Stimulated activated CD4-positive, alpha-beta T cell treated with anti-CD3 and anti-CD28 coated beads, Interleukin-15, amount 100 ng/mL, for 48 hours (primary cell): Measurements from ENCODE around the gene SCNM1.

ENCODE experiments used
- DNase-seq, 2 donors: peaks; one replicate each; pipeline ENCODE4 v3.0.0-alpha.2; 2020; ENCODE audit warnings: low read depth in 2 of 2

The SCNM1 gene

GRCh38 chr1:151165738-151166504 is at the start of gene SCNM1, which contains the start of gene LYSMD1:
Gene SCNM1 (plus strand): TSS chr1:151166144. CDS start chr1:151166153, 9 bp downstream.
Gene LYSMD1 (minus strand): TSS chr1:151165902. CDS start chr1:151165258, 644 bp downstream.
- peak; percentile 95 for DNase-seq

DNA sequence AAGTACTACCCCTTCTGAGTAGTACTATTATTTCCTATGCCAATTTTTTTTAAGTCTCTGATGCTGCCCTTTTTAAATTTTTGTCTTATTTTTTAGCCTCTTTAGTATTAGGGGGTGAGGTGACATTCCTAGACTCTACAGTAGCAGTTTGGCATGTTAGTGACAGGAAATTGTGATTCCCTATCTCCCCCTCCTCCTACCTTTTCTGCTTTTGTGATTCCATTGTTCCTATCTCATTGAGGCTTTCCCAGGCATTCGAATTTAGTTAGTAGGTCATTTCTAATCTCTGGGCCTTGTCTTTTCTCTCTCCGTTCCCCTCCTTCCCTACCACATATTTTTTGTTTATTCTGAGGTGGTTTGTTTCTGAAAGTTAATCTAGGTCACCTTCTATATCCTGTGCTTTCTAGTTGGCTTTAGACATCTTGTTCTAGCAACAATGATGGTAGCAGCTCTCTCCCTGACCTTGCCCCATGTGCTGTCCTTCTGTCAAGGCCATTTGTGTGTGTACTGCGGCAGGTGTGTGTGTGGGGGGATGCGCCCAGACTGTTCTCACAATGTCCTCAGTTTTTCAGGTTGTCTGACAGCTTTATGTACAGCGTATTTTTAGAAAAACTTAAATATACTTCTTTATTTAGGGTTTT is 41.1 kb upstream of the SCNM1 start:
- no peak for DNase-seq

GRCh38 chr1:151128800-151129199 is 37.1 kb upstream of the SCNM1 start:
- no peak for DNase-seq

GRCh38 chr1:151130987-151131586 is 34.9 kb upstream of the SCNM1 start:
- peak; percentile 84 to 87 for DNase-seq

GRCh38 chr1:151131701-151132334 is 34.1 kb upstream of the SCNM1 start:
- DNase-seq = no peak

GRCh38 chr1:151132335-151133017 is 33.5 kb upstream of the SCNM1 start:
- no peak for DNase-seq

GRCh38 chr1:151133018-151133806 is 32.7 kb upstream of the SCNM1 start:
- no peak for DNase-seq

DNA sequence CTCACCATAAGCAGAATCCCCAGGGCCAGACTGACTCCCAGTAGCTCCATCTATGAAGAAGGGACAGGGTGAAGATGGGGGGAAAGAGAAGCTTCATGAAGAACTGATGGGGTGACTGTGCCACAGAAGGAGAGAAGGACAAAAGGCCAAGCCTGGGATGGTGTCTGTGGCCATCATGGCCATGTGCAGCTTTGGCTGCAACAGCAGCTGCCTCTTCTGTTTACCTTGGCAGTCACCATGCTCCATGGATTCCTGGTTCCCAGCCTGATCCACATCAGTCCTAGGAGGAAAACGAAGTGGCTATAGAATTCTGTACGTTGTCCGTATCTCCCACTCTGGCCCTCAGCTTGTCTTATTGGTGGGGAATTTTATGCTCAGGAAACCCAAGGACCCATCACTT is 31.5 kb upstream of the SCNM1 start:
- DNase-seq = no peak

GRCh38 chr1:151134991-151135390 is 31.0 kb upstream of the SCNM1 start:
- no peak for DNase-seq

- no peak for DNase-seq
These were observed 30.2 kb upstream of the SCNM1 start for GRCh38 chr1:151135433-151136385.

DNA sequence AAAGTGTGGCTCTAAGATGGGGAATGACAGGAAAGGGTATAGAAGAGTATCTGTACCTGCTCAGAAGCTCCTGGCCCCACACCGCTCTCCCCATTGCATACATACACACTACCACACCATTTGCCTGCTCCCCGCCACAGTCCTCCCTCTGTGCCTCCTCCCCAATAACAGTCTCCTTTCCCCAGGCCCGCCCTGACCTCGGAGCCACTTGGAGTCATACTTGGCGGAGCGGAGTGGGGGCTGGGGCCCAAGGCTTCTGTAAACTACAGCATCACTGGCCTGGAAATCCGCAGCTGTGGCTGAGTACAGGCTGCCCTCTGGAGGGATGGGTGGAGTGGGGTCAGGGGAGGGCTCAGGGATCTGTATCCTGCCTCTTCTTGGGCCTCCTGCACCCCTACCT is 28.2 kb upstream of the SCNM1 start:
- no peak for DNase-seq

DNA sequence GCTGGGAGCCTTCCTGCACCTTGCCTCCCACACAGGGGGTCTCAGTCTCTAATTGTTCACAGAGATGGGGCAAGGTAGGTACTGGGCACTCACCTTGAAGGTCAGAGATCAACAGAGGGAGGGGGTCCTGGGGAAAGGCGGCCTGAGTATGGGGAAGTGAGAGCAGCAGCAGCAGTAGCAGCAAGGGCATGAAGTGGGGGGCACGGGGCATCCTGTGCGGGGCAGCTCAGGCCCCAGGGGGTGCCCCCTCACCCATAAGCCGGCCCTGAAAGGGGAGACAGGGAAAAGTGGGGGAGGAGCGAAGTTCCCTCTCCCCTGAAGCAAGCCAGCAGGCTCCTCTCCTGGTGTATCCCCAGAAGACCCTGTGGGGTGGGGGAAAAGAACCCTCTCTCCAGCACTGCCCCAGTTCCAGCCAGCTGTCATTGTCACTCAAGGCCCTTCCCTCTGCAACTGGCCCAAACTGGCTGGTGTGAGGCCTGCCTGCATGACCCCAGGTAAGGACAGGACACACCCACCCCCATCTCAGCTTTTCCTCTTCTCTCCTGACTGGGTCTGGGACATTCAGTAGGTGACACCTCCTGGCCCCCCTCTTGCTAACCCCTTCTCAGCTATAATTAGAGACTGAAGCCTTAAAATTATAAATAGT is 23.4 kb upstream of the SCNM1 start:
- DNase-seq = no peak

- no peak for DNase-seq
These were observed 22.9 kb upstream of the SCNM1 start for GRCh38 chr1:151143057-151143435.

GRCh38 chr1:151143986-151144385 is 22.0 kb upstream of the SCNM1 start:
- no peak for DNase-seq

DNA sequence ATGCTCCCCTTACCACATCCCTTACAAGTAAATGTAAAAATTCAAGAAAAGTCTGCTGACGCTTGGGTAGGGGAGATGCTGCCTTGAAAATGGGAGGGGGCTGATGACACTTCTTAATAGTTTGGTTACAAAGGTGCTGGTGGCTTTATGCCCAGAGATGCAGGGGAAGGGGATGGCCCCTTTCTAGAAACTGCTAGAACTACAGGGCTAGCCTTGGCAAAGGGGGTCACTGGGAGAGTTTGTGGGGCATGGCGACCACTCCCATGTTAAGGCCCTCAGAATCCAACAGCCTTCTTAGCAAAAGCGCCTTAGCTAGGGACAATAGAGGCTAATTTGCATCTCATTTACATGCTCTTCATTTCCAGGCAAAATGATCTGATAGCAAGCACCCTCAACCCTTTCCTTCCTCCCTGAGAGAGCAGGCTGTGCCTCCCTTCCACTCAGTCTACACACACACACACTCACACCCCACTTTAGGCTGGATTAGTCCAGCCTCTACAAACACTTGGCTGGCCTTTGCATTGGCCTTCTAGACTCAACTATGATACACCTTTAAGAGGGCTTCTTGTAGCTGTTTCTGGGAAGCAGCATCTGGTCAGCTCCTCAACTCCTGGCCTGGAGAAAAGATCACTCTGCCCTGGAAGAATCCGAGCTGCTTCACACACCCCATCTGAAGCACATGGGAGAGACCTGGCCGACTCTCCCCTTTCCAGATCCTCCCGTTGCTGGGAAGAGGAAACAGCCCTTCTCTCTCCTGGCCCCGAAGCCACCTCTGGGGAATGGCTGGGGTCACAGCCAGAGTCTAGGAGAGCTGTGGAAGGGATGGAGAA is 21.3 kb upstream of the SCNM1 start:
- no peak for DNase-seq

DNA sequence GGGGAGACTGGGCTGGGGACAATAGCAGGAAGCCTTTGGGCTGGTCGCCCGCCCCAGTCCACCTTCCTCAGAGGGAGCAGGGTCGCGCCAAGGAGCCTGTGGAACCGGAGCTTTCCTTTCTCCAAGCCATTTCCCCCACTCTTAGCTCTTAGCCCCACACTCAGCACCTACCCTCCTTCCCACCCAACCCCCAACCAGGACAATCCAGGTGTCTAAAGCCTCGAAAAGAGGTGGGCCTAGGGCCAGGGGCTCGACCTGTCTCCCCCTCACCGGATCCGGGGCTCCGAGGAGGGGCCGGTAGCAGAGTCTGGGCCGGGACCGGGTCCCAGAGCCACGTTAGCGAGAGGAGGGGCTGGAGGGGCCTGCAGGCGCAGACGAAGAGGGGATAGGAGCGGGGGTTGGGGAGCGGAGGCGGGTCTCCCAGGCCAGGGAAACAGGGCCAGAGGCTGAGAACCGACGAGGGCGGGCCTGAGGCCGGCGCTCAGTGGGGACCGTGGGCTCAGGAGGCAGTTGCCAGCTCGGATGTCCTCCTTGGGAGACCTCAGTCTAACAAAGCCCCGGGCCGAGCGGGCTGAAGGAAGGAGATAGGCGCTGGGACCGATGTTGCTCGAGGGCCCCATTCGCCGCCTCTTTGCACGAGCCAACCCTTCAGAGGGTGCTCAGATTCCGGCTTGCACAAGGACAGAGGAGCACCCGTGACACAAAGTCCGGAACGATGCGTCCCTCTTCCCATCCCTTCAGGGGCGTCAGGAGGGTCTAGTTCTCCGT is 20.5 kb upstream of the SCNM1 start:
- DNase-seq = no peak

- DNase-seq = no peak
These were observed 19.9 kb upstream of the SCNM1 start for GRCh38 chr1:151146072-151146411.
